ENCODE results near the gene EMC9.

Gene EMC9

DNA sequence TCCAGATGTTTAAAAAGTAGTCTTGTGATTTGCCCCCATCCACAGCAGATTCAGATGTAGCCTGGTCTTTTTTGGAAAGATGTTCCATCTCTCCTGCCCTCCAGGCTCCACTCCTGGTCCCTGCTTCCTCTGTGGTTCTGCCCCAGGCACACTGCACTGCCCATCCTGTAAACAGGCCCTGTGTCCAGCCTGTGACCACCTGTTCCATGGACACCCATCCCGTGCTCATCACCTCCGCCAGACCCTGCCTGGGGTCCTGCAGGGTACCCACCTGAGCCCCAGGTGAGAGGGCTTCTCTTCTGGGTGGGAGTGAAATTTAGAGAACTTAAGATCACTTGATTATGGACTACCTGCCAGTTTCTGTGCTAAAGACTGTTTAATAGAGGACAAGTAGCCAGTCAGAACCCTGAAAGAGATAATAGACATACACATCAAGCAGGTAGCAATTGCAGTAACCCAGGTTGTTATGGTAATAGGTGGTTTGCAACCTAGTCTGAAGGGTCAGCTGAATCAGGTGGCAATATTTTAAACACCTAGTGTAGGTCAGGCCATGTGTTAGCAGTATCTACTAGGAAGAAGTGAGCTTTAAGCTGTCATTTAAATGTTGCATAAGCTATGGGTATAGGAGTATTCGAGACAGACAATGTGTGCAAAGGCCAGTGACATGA, 8.0 kb upstream of the EMC9 start:
- H4K12ac ChIP-seq (ENCODE audit: low read depth, low read length), result no peak overlapping the region
- no CpG with 5 or more reads among the region's 3 CpGs for WGBS (ENCODE audit: extremely low coverage, insufficient coverage, insufficient read length)
- H3K4me2 ChIP-seq (ENCODE audit: low read length), result no peak overlapping the region

GRCh38 chr14:24147761-24148428, 6.5 kb upstream of the EMC9 start:
- no peaks in the 10 kb centered on the region for H3K27me3 ChIP-seq (ENCODE audit: insufficient read depth, low read length)
- peak overlapping the region; percentile 70 for H2AFZ ChIP-seq (ENCODE audit: insufficient read depth, low read length, poor library complexity)
- H3K79me1 ChIP-seq (ENCODE audit: low read length), result peaks cover 13% of the 10 kb centered on the region
- H3K36me3 ChIP-seq (ENCODE audit: control insufficient read depth in 1 of 2, insufficient read depth in 2 of 2, low read length in 2 of 2), result peaks cover 30 to 38% of the 10 kb centered on the region in 2 experiments
- H3K79me2 ChIP-seq (ENCODE audit: control insufficient read depth, insufficient read depth, low read length, poor library complexity), result peaks cover 14% of the 10 kb centered on the region
- no peak overlapping the region for H3K27ac ChIP-seq (ENCODE audit: low read depth, low read length)
- H4K8ac ChIP-seq (ENCODE audit: low read depth, low read length), result peak overlapping the region; percentile 32
- H3K9me3 ChIP-seq (ENCODE audit: insufficient read depth, low read depth, low read length), result peaks cover 3% of the 10 kb centered on the region
- no peak overlapping the region for H2BK120ac ChIP-seq (ENCODE audit: insufficient read depth, low read length, poor library complexity)
- H3K4ac ChIP-seq (ENCODE audit: low read depth, low read length), result peak overlapping the region; percentile 93
- peak overlapping the region; percentile 98 for H3K4me2 ChIP-seq (ENCODE audit: low read length)
- peak overlapping the region; percentile 14 for H2AK5ac ChIP-seq (ENCODE audit: low read length)
- H2BK12ac ChIP-seq (ENCODE audit: low read length), result no peak overlapping the region
- H3K4me3 ChIP-seq (ENCODE audit: low read depth, low read length), result peak overlapping the region; percentile 90
- H2BK5ac ChIP-seq (ENCODE audit: low read depth, low read length, poor library complexity), result peak overlapping the region; percentile 20
- H3K18ac ChIP-seq (ENCODE audit: low read length), result peak overlapping the region; percentile 21
- peak overlapping the region; percentile 97 for H3K9ac ChIP-seq (ENCODE audit: low read length)
- H3K23ac ChIP-seq (ENCODE audit: low read length), result no peak overlapping the region
- H4K12ac ChIP-seq (ENCODE audit: low read depth, low read length), result peak overlapping the region; percentile 45
- WGBS (ENCODE audit: extremely low coverage, insufficient coverage, insufficient read length), result no CpG with 5 or more reads among the region's 29 CpGs
- peak overlapping the region; percentile 67 for H4K91ac ChIP-seq (ENCODE audit: low read depth, low read length)
- peak overlapping the region; percentile 75 for H3K14ac ChIP-seq (ENCODE audit: low read length)
- no peak for DNase-seq
- peaks cover 10 to 16% of the 10 kb centered on the region in 2 experiments for H3K4me1 ChIP-seq (ENCODE audit: control insufficient read depth in 1 of 2, insufficient read depth in 2 of 2, low read length in 2 of 2)

More for the DNA sequence above, 8.0 kb upstream of the EMC9 start:
- Histone ChIP-seq H3K14ac (ENCODE audit: low read length) (no peak overlapping the region), H2BK12ac (ENCODE audit: low read length) (no peak overlapping the region), H4K91ac (ENCODE audit: low read depth, low read length) (no peak overlapping the region), H3K79me1 (ENCODE audit: low read length) (peaks cover 13% of the 10 kb centered on the region), H3K4ac (ENCODE audit: low read depth, low read length) (no peak overlapping the region), H3K27me3 (ENCODE audit: insufficient read depth, low read length) (no peaks in the 10 kb centered on the region), H3K4me3 (ENCODE audit: low read depth, low read length) (no peak overlapping the region), H3K23ac (ENCODE audit: low read length) (no peak overlapping the region), H3K9ac (ENCODE audit: low read length) (no peak overlapping the region), H3K27ac (ENCODE audit: low read depth, low read length) (no peak overlapping the region), H2BK5ac (ENCODE audit: low read depth, low read length, poor library complexity) (no peak overlapping the region), H3K9me3 (ENCODE audit: insufficient read depth, low read depth, low read length) (peaks cover 3% of the 10 kb centered on the region), H3K4me1 (ENCODE audit: control insufficient read depth in 1 of 2, insufficient read depth in 2 of 2, low read length in 2 of 2) (peaks cover 10 to 16% of the 10 kb centered on the region in 2 experiments), H4K8ac (ENCODE audit: low read depth, low read length) (no peak overlapping the region), H2AK5ac (ENCODE audit: low read length) (no peak overlapping the region), H3K18ac (ENCODE audit: low read length) (no peak overlapping the region), H3K36me3 (ENCODE audit: control insufficient read depth in 1 of 2, insufficient read depth in 2 of 2, low read length in 2 of 2) (peaks cover 28 to 36% of the 10 kb centered on the region in 2 experiments), H3K79me2 (ENCODE audit: control insufficient read depth, insufficient read depth, low read length, poor library complexity) (peaks cover 14% of the 10 kb centered on the region), H2AFZ (ENCODE audit: insufficient read depth, low read length, poor library complexity) (no peak overlapping the region), H2BK120ac (ENCODE audit: insufficient read depth, low read length, poor library complexity) (no peak overlapping the region)
- DNase-seq, result no peak

DNA sequence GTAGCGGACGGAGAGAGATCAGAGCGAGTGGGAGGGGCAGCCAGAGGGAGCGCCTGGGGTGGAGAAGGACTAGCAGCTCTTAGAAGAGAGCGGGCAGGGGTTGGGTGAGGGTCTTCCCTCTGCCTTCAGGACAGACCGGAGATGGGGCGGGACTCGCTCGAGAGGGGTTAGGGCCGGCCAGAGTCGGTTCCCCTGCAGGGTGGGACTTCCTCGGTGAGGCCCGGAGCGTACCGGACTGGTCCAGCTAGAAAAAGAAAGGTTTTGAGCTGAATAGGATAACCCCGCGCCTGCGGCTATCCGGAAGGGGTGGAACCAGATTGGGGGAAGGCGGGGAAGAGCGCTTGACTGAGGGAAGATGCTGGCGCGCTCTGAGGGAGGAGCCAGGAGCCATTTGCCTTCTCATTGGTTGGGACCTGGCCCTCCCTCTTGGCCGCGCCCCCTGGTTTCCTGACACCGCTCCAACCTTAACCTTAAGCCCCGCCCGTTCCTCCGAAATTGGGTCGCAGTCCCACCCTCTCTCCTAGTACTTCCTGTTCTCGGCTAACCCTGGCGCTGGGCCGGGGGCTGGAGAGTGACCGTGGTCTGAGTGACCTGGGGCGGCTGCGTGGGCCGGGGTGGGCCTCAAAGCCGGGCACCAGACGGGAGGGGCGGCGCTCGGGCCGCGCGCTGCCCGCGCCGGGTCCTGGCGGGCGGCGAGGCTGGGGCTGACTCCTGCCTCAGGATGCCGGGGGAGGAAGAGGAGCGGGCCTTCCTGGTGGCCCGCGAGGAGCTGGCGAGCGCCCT, 5.8 kb upstream of the EMC9 start, which contains the start of gene RNF31:
Gene RNF31, plus strand, starts transcription at position 521 of the 783 bp plus-strand sequence. Its CDS starts 201 bp downstream, at position 722.
- peak within 1 kb of the TSS; percentile 52 for H3K18ac ChIP-seq (ENCODE audit: low read length)
- H3K4ac ChIP-seq (ENCODE audit: low read depth, low read length), result peak within 1 kb of the TSS; percentile 93
- H3K4me1 ChIP-seq (ENCODE audit: control insufficient read depth in 1 of 2, insufficient read depth in 2 of 2, low read length in 2 of 2), result peaks cover 10 to 16% of the 10 kb centered on the region in 2 experiments
- peak within 1 kb of the TSS; percentile 14 for H2AK5ac ChIP-seq (ENCODE audit: low read length)
- peak within 1 kb of the TSS; percentile 43 for H2BK120ac ChIP-seq (ENCODE audit: insufficient read depth, low read length, poor library complexity)
- peaks cover 14% of the 10 kb centered on the region for H3K79me2 ChIP-seq (ENCODE audit: control insufficient read depth, insufficient read depth, low read length, poor library complexity)
- DNase-seq, result peak; percentile 99 to 100
- no peak within 1 kb of the TSS for H2BK12ac ChIP-seq (ENCODE audit: low read length)
- no peaks in the 10 kb centered on the region for H3K27me3 ChIP-seq (ENCODE audit: insufficient read depth, low read length)
- peak within 1 kb of the TSS; percentile 80 for H3K27ac ChIP-seq (ENCODE audit: low read depth, low read length)
- peak within 1 kb of the TSS; percentile 98 for H3K4me2 ChIP-seq (ENCODE audit: low read length)
- peak within 1 kb of the TSS; percentile 85 for H2BK5ac ChIP-seq (ENCODE audit: low read depth, low read length, poor library complexity)
- peak within 1 kb of the TSS; percentile 89 for H2AFZ ChIP-seq (ENCODE audit: insufficient read depth, low read length, poor library complexity)
- WGBS (ENCODE audit: extremely low coverage, insufficient coverage, insufficient read length), result no CpG with 5 or more reads among the region's 57 CpGs
- no peak within 1 kb of the TSS for H3K23ac ChIP-seq (ENCODE audit: low read length)
- peak within 1 kb of the TSS; percentile 90 for H3K4me3 ChIP-seq (ENCODE audit: low read depth, low read length)
- peaks cover 3% of the 10 kb centered on the region for H3K9me3 ChIP-seq (ENCODE audit: insufficient read depth, low read depth, low read length)
- peak within 1 kb of the TSS; percentile 89 for H3K14ac ChIP-seq (ENCODE audit: low read length)
- peak within 1 kb of the TSS; percentile 66 for H4K12ac ChIP-seq (ENCODE audit: low read depth, low read length)
- H3K9ac ChIP-seq (ENCODE audit: low read length), result peak within 1 kb of the TSS; percentile 97
- H4K8ac ChIP-seq (ENCODE audit: low read depth, low read length), result peak within 1 kb of the TSS; percentile 88
- peaks cover 30 to 36% of the 10 kb centered on the region in 2 experiments for H3K36me3 ChIP-seq (ENCODE audit: control insufficient read depth in 1 of 2, insufficient read depth in 2 of 2, low read length in 2 of 2)
- H4K91ac ChIP-seq (ENCODE audit: low read depth, low read length), result peak within 1 kb of the TSS; percentile 88
- peaks cover 13% of the 10 kb centered on the region for H3K79me1 ChIP-seq (ENCODE audit: low read length)

- Histone ChIP-seq H3K4me2 (ENCODE audit: low read length) (peak within 1 kb of the TSS; percentile 98), H3K27ac (ENCODE audit: low read depth, low read length) (peak within 1 kb of the TSS; percentile 80), H4K91ac (ENCODE audit: low read depth, low read length) (peak within 1 kb of the TSS; percentile 88), H3K9me3 (ENCODE audit: insufficient read depth, low read depth, low read length) (peaks cover 3% of the 10 kb centered on the region), H2BK12ac (ENCODE audit: low read length) (no peak within 1 kb of the TSS), H3K27me3 (ENCODE audit: insufficient read depth, low read length) (no peaks in the 10 kb centered on the region), H4K12ac (ENCODE audit: low read depth, low read length) (peak within 1 kb of the TSS; percentile 66), H2AK5ac (ENCODE audit: low read length) (no peak within 1 kb of the TSS), H4K8ac (ENCODE audit: low read depth, low read length) (peak within 1 kb of the TSS; percentile 88), H2BK120ac (ENCODE audit: insufficient read depth, low read length, poor library complexity) (peak within 1 kb of the TSS; percentile 43), H3K23ac (ENCODE audit: low read length) (no peak within 1 kb of the TSS), H2AFZ (ENCODE audit: insufficient read depth, low read length, poor library complexity) (peak within 1 kb of the TSS; percentile 89), H3K4me1 (ENCODE audit: control insufficient read depth in 1 of 2, insufficient read depth in 2 of 2, low read length in 2 of 2) (peaks cover 10 to 16% of the 10 kb centered on the region in 2 experiments), H3K79me2 (ENCODE audit: control insufficient read depth, insufficient read depth, low read length, poor library complexity) (peaks cover 14% of the 10 kb centered on the region), H3K9ac (ENCODE audit: low read length) (peak within 1 kb of the TSS; percentile 97), H3K18ac (ENCODE audit: low read length) (peak within 1 kb of the TSS; percentile 52), H3K4ac (ENCODE audit: low read depth, low read length) (peak within 1 kb of the TSS; percentile 93), H3K4me3 (ENCODE audit: low read depth, low read length) (peak within 1 kb of the TSS; percentile 90), H3K36me3 (ENCODE audit: control insufficient read depth in 1 of 2, insufficient read depth in 2 of 2, low read length in 2 of 2) (peaks cover 26 to 31% of the 10 kb centered on the region in 2 experiments), H3K14ac (ENCODE audit: low read length) (peak within 1 kb of the TSS; percentile 89), H2BK5ac (ENCODE audit: low read depth, low read length, poor library complexity) (peak within 1 kb of the TSS; percentile 85), H3K79me1 (ENCODE audit: low read length) (peaks cover 15% of the 10 kb centered on the region)
- DNase-seq, result peak; percentile 95 to 96
- no CpG with 5 or more reads among the region's 25 CpGs for WGBS (ENCODE audit: extremely low coverage, insufficient coverage, insufficient read length)
These were observed 5.1 kb upstream of the EMC9 start, which contains the start of gene PSME2 for GRCh38 chr14:24146453-24146977. Gene PSME2 (minus strand): TSS chr14:24146610. CDS start chr14:24146581, 29 bp downstream.
